Right kidney (tissue), 1 donor: Measurements from ENCODE around the gene ATRNL1.
"Not testable (repeated sequence)": the region's sequence is repeated elsewhere in the genome, so short reads cannot be mapped to it uniquely, and the experiment has no call there.

Experiments
- DNase-seq: peaks from one replicate; pipeline ENCODE4 v3.0.0-alpha.2; 2016

ATRNL1 gene

GRCh38 chr10:115760131-115760530, 667.0 kb downstream of the ATRNL1 start:
- DNase-seq = no peak

DNA sequence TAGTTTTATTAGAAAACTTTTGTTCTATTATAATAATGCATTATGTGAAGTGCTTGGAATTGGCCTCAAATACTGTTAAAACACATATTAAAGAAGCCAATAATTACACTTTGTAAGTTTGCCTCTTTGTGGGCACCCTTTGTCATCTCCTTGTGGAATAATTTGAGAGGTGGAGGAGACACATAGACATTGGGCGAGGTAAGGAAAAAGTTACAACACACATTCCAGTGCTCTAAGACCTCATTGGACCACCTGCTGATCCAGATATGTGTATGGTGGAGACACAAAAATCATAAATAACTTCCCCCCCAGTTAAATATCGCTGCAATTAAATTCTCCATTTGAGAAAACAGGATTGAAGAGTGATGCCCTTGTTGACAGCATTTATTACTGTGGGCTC, 668.0 kb downstream of the ATRNL1 start:
- no peak for DNase-seq

DNA sequence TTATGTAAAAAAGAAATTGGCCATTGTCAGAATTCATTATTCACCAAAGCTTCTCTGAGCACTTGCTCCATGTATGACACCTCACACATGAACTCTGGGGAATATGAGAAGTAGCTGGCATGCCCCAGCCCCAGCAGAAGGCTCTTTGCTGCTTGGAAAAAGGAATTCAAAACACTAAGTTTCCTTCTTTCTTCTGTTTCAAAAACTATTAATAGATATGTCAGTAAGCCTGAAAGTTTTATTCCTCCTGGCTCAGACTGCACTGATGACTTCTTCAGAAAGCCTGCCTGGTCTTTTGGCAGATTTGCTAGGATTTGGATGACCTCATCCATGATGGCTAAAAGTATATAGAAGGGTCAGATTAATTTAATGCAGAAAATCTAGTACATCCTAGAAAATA, 668.9 kb downstream of the ATRNL1 start:
- no peak for DNase-seq

- no peak for DNase-seq
Observed at GRCh38 chr10:115771755-115772154, 678.6 kb downstream of the ATRNL1 start.

- no peak for DNase-seq
Observed at GRCh38 chr10:115772606-115773005, 679.4 kb downstream of the ATRNL1 start.

GRCh38 chr10:115773832-115774231, 680.7 kb downstream of the ATRNL1 start:
- no peak for DNase-seq

DNA sequence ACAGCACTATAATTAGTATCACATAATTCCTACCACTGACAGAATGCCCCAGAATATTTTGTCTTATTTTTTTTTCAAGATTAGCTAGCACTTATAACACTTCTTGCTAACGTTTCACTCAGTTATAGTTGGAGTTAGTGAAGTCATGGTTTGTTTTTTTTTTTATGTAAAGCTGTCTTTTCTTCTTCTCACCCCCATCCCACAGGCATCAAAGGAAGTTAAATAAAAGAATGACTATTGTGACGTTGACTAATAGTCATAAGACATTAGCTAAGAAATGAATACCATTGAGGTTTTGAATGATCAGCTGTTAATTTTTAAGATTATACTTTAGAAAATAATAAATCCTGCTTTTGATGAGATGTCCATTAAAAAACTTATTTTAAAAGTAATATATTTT, 681.6 kb downstream of the ATRNL1 start:
- no peak for DNase-seq

DNA sequence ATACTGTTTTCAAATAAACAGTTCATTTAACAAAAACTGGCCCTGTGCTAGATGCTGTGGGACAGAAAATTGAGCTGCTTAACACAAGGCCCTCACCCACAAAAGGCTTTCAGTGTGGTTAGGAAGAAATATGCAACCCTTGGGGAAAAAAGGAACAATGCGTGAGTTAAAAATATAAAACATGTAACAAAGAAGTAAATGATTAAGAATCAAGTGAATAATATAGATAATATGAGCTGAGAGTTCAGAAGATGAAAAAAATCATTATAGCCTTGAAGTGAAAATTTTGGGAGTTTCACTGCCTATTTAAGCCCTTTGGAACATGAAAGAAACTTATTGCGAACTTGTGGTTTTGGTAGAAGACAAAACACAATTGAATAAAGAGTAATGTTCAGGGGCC, 684.5 kb downstream of the ATRNL1 start:
- DNase-seq = no peak

- no peak for DNase-seq
Observed at GRCh38 chr10:115790220-115790619, 697.1 kb downstream of the ATRNL1 start.

DNA sequence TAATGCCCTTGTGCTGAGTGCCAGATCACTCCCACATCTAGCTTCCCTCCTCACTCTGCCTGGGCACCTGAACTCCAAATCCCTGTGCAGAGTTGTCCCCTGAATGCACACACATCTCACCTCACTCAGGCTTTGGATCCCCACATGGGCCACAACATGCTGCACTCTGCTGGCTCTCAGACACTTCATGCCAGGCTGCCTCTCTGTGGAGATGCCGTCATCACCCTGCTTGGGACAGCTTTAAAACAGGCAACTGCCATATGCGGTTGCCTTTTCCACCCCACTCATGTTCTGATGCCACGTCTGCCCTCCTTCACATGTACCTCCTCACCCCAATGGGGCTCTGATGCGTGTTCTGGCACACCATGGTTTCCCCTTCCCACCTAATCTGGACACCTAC, 702.8 kb downstream of the ATRNL1 start:
- DNase-seq = no peak

DNA sequence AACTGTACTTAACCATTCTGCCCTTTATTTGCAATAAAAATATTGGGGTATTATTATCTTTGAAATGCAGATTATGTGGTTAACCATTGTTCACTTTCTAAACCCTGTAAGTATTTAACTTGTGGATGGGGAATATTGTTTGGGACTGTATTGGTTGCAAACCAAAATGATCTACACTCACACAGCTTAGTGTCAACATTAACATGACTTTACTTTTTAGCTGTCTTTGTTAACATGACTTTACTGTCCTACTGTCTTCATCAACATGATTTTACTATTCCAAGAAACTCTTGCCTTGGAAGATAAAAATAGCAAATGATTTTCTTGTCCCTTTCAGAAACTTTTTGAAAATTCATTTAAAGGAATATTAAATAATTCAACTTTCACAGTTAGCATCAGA, 708.3 kb downstream of the ATRNL1 start:
- no peak for DNase-seq

DNA sequence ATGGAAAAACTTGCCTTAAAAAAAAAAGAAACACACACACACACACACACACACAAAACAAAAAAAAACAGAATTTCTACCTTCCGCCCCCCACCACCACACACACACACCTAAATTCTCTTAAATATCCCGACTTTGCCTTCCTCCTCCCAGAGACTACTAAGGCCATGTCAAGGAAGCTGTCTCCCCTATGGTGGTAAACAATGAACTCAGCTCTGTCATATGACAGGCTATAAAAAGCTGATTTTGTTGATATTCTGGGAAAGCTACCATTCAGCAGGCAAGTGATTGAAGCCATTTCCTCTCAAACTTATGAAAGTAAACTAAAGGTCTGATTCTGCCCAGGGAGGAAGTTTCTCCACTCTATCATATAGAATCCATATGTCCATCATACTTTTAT, 708.8 kb downstream of the ATRNL1 start:
- DNase-seq = no peak

DNA sequence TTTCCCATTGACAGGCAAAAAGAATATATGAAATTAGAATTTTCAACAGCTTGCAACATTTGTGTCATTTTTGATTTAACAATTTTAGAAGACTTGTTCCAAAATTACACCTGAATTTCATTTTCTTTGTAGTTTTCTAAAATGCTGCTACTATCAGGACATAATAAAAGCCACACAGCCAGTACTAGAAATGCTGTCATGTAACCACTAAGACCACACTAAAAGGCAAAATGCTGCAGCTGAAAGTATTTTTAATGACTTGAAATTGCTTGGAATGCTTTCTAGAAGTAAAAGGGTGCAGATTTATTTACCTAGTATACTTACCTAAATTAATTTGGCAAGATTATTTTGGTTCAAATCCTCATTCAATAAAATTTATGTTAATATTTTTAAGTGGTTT, 709.7 kb downstream of the ATRNL1 start:
- no peak for DNase-seq

DNA sequence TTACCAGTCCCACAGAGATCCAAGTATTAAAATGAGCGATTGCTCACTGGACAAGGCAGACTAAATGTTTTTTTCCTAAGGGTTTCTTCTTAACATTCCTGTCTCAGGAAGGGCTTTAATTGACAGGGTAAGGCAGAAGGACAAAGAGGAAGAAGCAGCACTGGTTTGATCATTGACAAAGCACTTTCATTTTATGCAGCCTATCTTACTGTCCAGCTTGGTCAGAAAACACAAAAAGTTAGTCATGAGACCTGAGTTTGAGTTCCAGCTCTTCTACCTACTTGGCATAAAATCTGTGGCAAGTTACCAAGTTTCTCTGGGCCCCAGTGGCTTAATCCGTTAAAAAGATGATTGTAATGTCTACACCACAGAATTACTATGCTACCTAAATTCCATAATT, 721.4 kb downstream of the ATRNL1 start:
- no peak for DNase-seq

DNA sequence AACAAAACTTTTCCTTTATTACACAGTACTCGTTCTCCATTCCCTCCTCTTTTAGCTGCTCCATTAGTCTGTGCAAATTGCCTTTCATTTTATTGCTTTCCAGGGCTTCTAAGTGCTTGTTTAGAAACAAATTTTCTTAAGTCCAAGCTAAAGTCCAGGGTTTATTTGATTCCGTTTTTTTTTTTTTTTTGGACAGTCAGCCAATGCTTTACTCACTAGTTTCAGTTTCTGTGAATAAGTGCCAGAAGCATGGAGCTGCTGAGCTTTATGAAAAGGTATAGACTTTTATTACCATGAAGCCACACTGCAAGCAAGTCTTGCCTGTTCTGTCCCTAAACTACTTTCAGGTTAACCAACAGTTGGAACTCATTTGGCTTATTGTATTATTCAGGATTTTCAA, 724.8 kb downstream of the ATRNL1 start:
- DNase-seq = no peak

GRCh38 chr10:115826396-115826795, 733.2 kb downstream of the ATRNL1 start:
- no peak for DNase-seq

DNA sequence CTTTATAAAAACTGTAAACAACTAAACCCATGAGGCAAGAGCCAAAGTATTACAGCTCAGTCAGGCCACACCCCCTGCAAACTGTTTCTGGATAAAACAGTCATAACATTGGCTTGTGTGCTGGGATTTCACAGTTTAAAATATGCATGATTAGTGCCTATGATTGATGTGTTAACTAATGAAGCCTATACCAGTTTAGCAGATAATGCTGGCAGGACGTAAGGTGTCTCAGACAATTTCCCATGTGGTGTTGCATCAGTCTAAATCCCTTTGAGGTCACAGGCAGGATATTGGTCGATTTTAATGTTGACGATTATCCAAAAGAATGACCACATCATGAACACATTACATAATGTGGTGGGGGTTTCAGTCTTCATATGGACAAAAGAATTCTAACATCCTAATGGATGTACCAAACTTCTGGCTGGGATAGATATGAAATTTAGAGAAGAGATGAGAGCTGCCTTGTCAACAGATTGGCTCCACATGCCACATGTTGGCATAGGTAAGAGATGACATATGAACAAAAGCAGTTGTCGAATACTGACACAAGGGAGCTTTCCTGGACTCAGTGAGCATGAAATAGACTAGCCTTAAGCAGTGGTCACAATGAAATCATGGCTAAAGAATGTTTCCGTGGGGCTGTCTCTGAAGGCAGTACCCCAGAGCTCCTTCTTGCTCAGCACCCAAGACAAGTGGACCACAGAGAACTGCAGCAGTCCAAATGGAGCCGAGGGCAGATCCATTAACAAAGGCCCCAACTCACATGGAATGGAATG, 734.3 kb downstream of the ATRNL1 start:
- no peak for DNase-seq

GRCh38 chr10:115828182-115828581, 735.0 kb downstream of the ATRNL1 start:
- DNase-seq = not testable (repeated sequence)

- DNase-seq = no peak
Observed at GRCh38 chr10:115829521-115830205, 736.5 kb downstream of the ATRNL1 start.

DNA sequence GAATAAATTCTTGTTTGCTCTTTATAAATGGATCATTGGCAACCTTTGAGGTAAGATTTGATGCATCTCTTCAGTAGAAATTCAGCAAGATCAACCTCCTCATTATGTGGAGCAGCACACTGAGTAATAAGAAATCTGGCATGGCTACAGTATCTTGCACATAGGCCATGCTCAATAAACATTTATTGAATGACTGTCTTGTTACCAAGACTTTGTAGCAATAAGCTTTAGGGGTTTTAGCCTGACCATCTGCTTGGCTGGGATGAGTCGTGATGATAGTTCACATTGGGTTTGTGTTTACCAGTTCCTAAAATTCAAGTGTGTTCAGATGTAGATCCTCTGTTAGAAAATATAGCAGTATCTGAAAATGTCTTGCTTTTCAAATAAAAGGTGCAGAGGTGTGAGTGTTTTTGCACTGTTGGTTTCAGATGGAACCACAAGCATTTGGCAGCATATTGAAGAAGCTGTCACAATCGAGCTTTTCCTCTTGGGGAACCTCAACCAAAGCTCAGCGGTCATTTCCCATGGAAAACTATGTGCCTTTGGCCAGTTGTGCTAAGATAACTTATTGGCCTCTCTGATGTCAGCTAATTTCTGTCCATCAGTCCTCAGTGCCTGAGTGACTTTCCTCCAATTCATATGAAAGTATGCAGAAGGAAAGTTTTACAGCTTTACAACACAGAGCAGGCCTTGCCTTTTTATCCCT, 737.3 kb downstream of the ATRNL1 start:
- DNase-seq = no peak

GRCh38 chr10:115831016-115831415, 737.9 kb downstream of the ATRNL1 start:
- no peak for DNase-seq

DNA sequence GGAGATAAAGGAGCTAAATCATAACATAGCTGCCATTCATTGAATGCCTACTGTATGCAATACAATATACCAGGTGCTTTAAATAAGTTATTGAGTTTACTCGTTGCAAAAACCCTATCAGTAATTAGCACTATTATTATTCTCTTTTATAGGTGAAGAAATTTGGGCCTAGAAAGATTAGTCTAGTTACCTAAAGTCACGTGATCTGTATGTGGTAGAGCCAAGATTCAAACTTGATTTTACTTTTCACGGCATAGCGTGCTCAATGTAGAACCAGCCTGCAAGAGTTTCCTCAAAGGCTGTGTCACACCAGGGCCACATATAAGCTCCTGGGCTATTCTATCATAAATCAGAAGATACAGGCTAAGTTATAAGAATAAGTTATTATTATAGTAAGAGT, 740.0 kb downstream of the ATRNL1 start:
- no peak for DNase-seq

DNA sequence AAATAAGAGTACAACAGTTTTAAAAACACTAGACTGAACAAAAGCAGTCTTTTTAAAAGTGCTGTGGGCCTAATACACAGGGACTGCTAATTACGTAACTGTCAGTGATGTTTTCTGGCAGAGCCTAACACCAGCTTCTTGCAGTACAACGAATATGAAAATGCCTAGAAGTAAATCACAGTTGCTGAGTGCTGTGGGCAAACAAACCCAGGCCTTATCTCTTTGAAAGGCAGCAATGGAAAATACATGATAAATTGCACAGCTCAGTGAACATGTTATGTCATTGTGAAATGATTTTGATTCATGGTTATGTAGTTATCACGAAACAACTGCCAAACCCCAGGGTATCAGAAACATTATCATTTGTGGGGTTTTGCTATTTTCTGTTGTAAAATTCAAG, 751.4 kb downstream of the ATRNL1 start:
- no peak for DNase-seq

DNA sequence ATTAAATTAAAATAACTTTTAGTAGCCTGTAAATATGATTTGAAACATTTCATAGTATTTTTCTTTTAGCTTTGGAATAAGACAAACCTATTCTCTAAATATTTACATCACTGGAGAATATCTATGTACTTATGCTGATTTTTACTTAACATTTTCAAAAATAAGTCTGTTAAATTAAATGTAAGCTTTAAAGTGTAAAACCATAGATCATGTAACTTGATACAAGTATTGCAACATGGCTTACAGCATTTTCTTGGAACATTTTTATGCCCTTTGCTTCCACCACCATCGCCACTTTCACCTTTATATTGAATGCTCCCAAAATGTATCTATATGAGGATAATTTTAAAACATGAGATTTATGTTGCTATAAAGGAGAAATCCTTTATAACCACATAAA, 752.8 kb downstream of the ATRNL1 start:
- no peak for DNase-seq
